ENCODE results near the gene CHMP3. TPM values are rescaled to one million over a fixed set of nuclear protein-coding genes. Genes with fewer than 3 reads are reported as not detected.
A peak's percentile ranks its signal among the peaks of the same experiment; 100 is the strongest.

Gene CHMP3
- total and polyA plus RNA-seq, 5 donors: 89.7 to 164 (median 148) TPM

GRCh38 chr2:86485802-86486201 is 77.4 kb downstream of the CHMP3 start:
- Histone ChIP-seq H3K4me1 (ENCODE audit: control insufficient read depth, insufficient read depth, low read length) (peaks cover 14% of the 10 kb centered on the region), H3K4me3 (ENCODE audit: low read length) (no peak overlapping the region), H3K9me3 (ENCODE audit: control insufficient read depth, low read length) (no peaks in the 10 kb centered on the region), H3K27me3 (ENCODE audit: control insufficient read depth, insufficient read depth) (no peaks in the 10 kb centered on the region), H3K27ac (ENCODE audit: low read length) (no peak overlapping the region)
- 88% methylated on average over 3 of the region's 3 CpGs for WGBS
- intact Hi-C loops (cut with DNase I): no loop called here
- no peak for ATAC-seq
- DNase-seq: no peak

GRCh38 chr2:86485103-86485502 is 78.1 kb downstream of the CHMP3 start:
- DNase-seq (no peak), ATAC-seq (no peak)
- no peaks in the 10 kb centered on the region for H3K27me3 ChIP-seq (ENCODE audit: control insufficient read depth, insufficient read depth)
- intact Hi-C loops (cut with DNase I): no loop called here
- no peak overlapping the region for H3K27ac ChIP-seq (ENCODE audit: low read length)
- H3K4me1 ChIP-seq (ENCODE audit: control insufficient read depth, insufficient read depth, low read length): peaks cover 14% of the 10 kb centered on the region
- no peaks in the 10 kb centered on the region for H3K9me3 ChIP-seq (ENCODE audit: control insufficient read depth, low read length)
- H3K4me3 ChIP-seq (ENCODE audit: low read length): no peak overlapping the region

- intact Hi-C loops (cut with DNase I): no loop called here
- 91% methylated on average over 3 of the region's 3 CpGs for WGBS
- Histone ChIP-seq H3K4me3 (ENCODE audit: low read length) (no peak overlapping the region), H3K4me1 (ENCODE audit: control insufficient read depth, insufficient read depth, low read length) (peaks cover 12% of the 10 kb centered on the region), H3K9me3 (ENCODE audit: control insufficient read depth, low read length) (no peaks in the 10 kb centered on the region), H3K27ac (ENCODE audit: low read length) (no peak overlapping the region), H3K27me3 (ENCODE audit: control insufficient read depth, insufficient read depth) (no peaks in the 10 kb centered on the region)
- ATAC-seq: no peak
- DNase-seq: no peak
Observed at GRCh38 chr2:86484385-86484784, 78.9 kb downstream of the CHMP3 start.

- no peaks in the 10 kb centered on the region for H3K27me3 ChIP-seq (ENCODE audit: control insufficient read depth, insufficient read depth)
- WGBS: 91% methylated on average over 3 of the region's 3 CpGs
- DNase-seq: no peak
- H3K4me3 ChIP-seq (ENCODE audit: low read length): no peak overlapping the region
- intact Hi-C loops (cut with DNase I): no loop called here
- H3K27ac ChIP-seq (ENCODE audit: low read length): peak overlapping the region; percentile 13
- no peaks in the 10 kb centered on the region for H3K9me3 ChIP-seq (ENCODE audit: control insufficient read depth, low read length)
- ATAC-seq: no peak
- H3K4me1 ChIP-seq (ENCODE audit: control insufficient read depth, insufficient read depth, low read length): peaks cover 12% of the 10 kb centered on the region
Observed at GRCh38 chr2:86482034-86482433, 81.2 kb downstream of the CHMP3 start.

GRCh38 chr2:86480105-86480504 is 83.1 kb downstream of the CHMP3 start:
- peak; percentile 54 to 90 (median 79) for DNase-seq
- Histone ChIP-seq H3K9me3 (ENCODE audit: control insufficient read depth, low read length) (no peaks in the 10 kb centered on the region), H3K4me3 (ENCODE audit: low read length) (no peak overlapping the region), H3K27ac (ENCODE audit: low read length) (no peak overlapping the region), H3K4me1 (ENCODE audit: control insufficient read depth, insufficient read depth, low read length) (peaks cover 18% of the 10 kb centered on the region), H3K27me3 (ENCODE audit: control insufficient read depth, insufficient read depth) (no peaks in the 10 kb centered on the region)
- intact Hi-C loops (cut with DNase I): no loop called here
- WGBS: 43% methylated on average over 7 of the region's 7 CpGs
- peak; percentile 81 for ATAC-seq

- Histone ChIP-seq H3K4me3 (ENCODE audit: low read length) (no peak overlapping the region), H3K4me1 (ENCODE audit: control insufficient read depth, insufficient read depth, low read length) (peaks cover 6% of the 10 kb centered on the region), H3K27ac (ENCODE audit: low read length) (peak overlapping the region; percentile 75), H3K9me3 (ENCODE audit: control insufficient read depth, low read length) (no peaks in the 10 kb centered on the region), H3K27me3 (ENCODE audit: control insufficient read depth, insufficient read depth) (no peaks in the 10 kb centered on the region)
- peak; percentile 67 to 76 for ATAC-seq
- no peak for DNase-seq
- intact Hi-C loops (cut with DNase I): no loop called here
Observed at GRCh38 chr2:86477349-86477748, 85.9 kb downstream of the CHMP3 start.

- no peaks in the 10 kb centered on the region for H3K9me3 ChIP-seq (ENCODE audit: control insufficient read depth, low read length)
- H3K4me1 ChIP-seq (ENCODE audit: control insufficient read depth, insufficient read depth, low read length): peaks cover 6% of the 10 kb centered on the region
- no peaks in the 10 kb centered on the region for H3K27me3 ChIP-seq (ENCODE audit: control insufficient read depth, insufficient read depth)
- WGBS: 55% methylated on average over 3 of the region's 3 CpGs
- peak overlapping the region; percentile 75 for H3K27ac ChIP-seq (ENCODE audit: low read length)
- ATAC-seq (peak in 1 of 2 donors; percentile 10), DNase-seq (no peak)
- intact Hi-C loops (cut with DNase I): no loop called here
- no peak overlapping the region for H3K4me3 ChIP-seq (ENCODE audit: low read length)
Observed at GRCh38 chr2:86476918-86477317, 86.3 kb downstream of the CHMP3 start.

GRCh38 chr2:86476092-86476491 is 87.2 kb downstream of the CHMP3 start:
- intact Hi-C loops (cut with DNase I): no loop called here
- no peaks in the 10 kb centered on the region for H3K9me3 ChIP-seq (ENCODE audit: control insufficient read depth, low read length)
- DNase-seq (no peak), ATAC-seq (no peak)
- no peak overlapping the region for H3K4me3 ChIP-seq (ENCODE audit: low read length)
- no peaks in the 10 kb centered on the region for H3K27me3 ChIP-seq (ENCODE audit: control insufficient read depth, insufficient read depth)
- H3K4me1 ChIP-seq (ENCODE audit: control insufficient read depth, insufficient read depth, low read length): peaks cover 6% of the 10 kb centered on the region
- H3K27ac ChIP-seq (ENCODE audit: low read length): no peak overlapping the region

- DNase-seq (no peak), ATAC-seq (no peak)
- H3K4me3 ChIP-seq (ENCODE audit: low read length): no peak overlapping the region
- intact Hi-C loops (cut with DNase I): no loop called here
- H3K27ac ChIP-seq (ENCODE audit: low read length): no peak overlapping the region
- WGBS: 94% methylated on average over 6 of the region's 6 CpGs
- no peaks in the 10 kb centered on the region for H3K27me3 ChIP-seq (ENCODE audit: control insufficient read depth, insufficient read depth)
- H3K9me3 ChIP-seq (ENCODE audit: control insufficient read depth, low read length): no peaks in the 10 kb centered on the region
- H3K4me1 ChIP-seq (ENCODE audit: control insufficient read depth, insufficient read depth, low read length): peaks cover 3% of the 10 kb centered on the region
Observed at GRCh38 chr2:86471637-86472036, 91.6 kb downstream of the CHMP3 start.

GRCh38 chr2:86470890-86471289 is 92.4 kb downstream of the CHMP3 start:
- Histone ChIP-seq H3K4me3 (ENCODE audit: low read length) (no peak overlapping the region), H3K27me3 (ENCODE audit: control insufficient read depth, insufficient read depth) (no peaks in the 10 kb centered on the region), H3K9me3 (ENCODE audit: control insufficient read depth, low read length) (no peaks in the 10 kb centered on the region), H3K27ac (ENCODE audit: low read length) (no peak overlapping the region), H3K4me1 (ENCODE audit: control insufficient read depth, insufficient read depth, low read length) (peaks cover 3% of the 10 kb centered on the region)
- DNase-seq (no peak), ATAC-seq (no peak)
- WGBS: 93% methylated on average over 1 of the region's 1 CpG
- intact Hi-C loops (cut with DNase I): no loop called here

- intact Hi-C loops (cut with DNase I): no loop called here
- WGBS: 63% methylated on average over 7 of the region's 7 CpGs
- H3K9me3 ChIP-seq (ENCODE audit: control insufficient read depth, low read length): no peaks in the 10 kb centered on the region
Observed at GRCh38 chr2:86468162-86469033, 94.8 kb downstream of the CHMP3 start.

GRCh38 chr2:86466306-86466705 is 96.9 kb downstream of the CHMP3 start:
- DNase-seq: no peak
- Histone ChIP-seq H3K27ac (ENCODE audit: low read length) (no peak overlapping the region), H3K4me3 (ENCODE audit: low read length) (no peak overlapping the region), H3K4me1 (ENCODE audit: control insufficient read depth, insufficient read depth, low read length) (no peaks in the 10 kb centered on the region), H3K9me3 (ENCODE audit: control insufficient read depth, low read length) (no peaks in the 10 kb centered on the region), H3K27me3 (ENCODE audit: control insufficient read depth, insufficient read depth) (no peaks in the 10 kb centered on the region)
- no peak for ATAC-seq
- WGBS: 94% methylated on average over 1 of the region's 1 CpG
- intact Hi-C loops (cut with DNase I): no loop called here

More at GRCh38 chr2:86468162-86469033, 94.8 kb downstream of the CHMP3 start:
- DNase-seq (no peak), ATAC-seq (peak in 1 of 2 donors; percentile 45)
- H3K4me3 ChIP-seq (ENCODE audit: low read length): no peak overlapping the region
- H3K4me1 ChIP-seq (ENCODE audit: control insufficient read depth, insufficient read depth, low read length): no peaks in the 10 kb centered on the region
- no peaks in the 10 kb centered on the region for H3K27me3 ChIP-seq (ENCODE audit: control insufficient read depth, insufficient read depth)
- H3K27ac ChIP-seq (ENCODE audit: low read length): no peak overlapping the region
